ENCODE results near the gene CCNT2.

Gene CCNT2

DNA sequence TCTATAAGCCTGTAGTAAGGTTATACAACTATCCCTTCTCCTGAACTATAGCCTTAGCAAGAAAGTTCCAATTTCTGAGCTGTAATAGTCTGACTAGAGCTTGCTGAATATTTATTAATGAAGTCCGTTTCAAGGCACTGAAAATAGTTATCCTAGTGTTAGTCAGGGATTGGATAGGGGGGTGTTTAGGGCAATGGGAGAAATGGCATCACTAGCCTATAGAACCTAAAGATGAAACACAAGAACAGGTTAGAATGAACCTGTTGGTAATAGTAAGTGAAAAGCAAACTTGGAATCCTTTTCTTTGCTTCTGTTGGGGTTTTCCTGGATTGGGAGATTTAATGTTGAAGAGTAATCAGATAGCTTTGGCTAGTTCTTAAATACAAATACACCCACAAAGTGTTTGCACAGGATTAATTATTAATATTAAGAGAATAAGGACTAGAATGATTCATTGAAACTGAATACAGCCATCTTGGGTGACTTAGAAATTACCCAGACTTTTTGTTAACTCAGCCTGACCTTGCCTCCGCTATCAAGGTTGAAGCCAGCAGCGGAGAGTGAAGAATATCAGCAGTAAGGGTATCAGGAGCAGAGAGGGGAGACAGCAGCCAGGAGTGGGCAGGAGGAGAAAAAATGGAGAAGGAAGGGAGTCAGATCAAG lies 14.4 kb downstream of the CCNT2 start:
- Histone ChIP-seq H3K36me3 (ENCODE audit: insufficient read depth, low read length) (peaks cover 40% of the 10 kb centered on the region), H3K27me3 (ENCODE audit: insufficient read depth, low read length) (no peaks in the 10 kb centered on the region), H3K4me1 (ENCODE audit: insufficient read depth, low read length) (no peaks in the 10 kb centered on the region), H2AFZ (ENCODE audit: low read depth, low read length) (no peak overlapping the region), H3K9me3 (ENCODE audit: low read length) (no peaks in the 10 kb centered on the region), H3K4me3 (ENCODE audit: low read length) (no peak overlapping the region)

DNA sequence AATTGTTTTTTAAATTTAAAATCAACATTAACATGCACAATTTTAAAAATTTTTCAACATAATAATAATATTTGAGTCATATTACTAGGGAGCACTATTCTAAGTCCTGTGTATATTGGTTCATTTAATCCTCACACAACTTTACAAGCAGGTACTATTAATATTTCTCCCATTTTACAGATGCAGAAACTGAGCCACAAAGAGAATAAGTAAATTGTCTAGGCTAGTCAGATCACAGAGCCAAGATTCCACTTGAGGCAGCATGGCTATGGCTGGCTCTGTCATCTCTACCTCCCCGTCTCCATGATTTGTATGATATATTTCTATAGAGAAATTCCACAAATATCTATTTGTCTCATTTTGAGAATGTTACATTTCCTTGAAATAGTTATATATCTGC lies 15.1 kb downstream of the CCNT2 start:
- Histone ChIP-seq H3K27me3 (ENCODE audit: insufficient read depth, low read length) (no peaks in the 10 kb centered on the region), H3K4me3 (ENCODE audit: low read length) (no peak overlapping the region), H3K4me1 (ENCODE audit: insufficient read depth, low read length) (no peaks in the 10 kb centered on the region), H3K36me3 (ENCODE audit: insufficient read depth, low read length) (peaks cover 46% of the 10 kb centered on the region), H3K9me3 (ENCODE audit: low read length) (no peaks in the 10 kb centered on the region), H2AFZ (ENCODE audit: low read depth, low read length) (no peak overlapping the region)

DNA sequence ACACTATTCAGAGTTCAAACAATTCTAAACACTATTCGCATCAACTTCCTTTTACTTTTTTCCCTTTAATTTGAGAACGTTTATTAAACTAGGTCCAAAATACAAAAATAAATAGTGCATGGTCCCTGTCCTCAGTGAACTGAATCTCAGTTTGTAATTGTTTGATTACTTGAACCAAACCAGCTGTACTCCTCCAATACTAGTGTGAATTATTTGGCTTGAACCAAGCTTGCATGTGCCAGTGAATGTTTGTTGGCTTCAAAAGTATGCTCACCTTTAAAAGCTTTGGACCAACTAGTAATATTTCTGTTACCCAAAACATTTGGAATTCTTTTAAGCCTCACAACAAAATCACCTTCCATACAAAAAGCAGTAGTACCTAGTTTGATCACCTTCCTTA lies 15.5 kb downstream of the CCNT2 start:
- Histone ChIP-seq H2AFZ (ENCODE audit: low read depth, low read length) (no peak overlapping the region), H3K9me3 (ENCODE audit: low read length) (no peaks in the 10 kb centered on the region), H3K36me3 (ENCODE audit: insufficient read depth, low read length) (peaks cover 50% of the 10 kb centered on the region)

DNA sequence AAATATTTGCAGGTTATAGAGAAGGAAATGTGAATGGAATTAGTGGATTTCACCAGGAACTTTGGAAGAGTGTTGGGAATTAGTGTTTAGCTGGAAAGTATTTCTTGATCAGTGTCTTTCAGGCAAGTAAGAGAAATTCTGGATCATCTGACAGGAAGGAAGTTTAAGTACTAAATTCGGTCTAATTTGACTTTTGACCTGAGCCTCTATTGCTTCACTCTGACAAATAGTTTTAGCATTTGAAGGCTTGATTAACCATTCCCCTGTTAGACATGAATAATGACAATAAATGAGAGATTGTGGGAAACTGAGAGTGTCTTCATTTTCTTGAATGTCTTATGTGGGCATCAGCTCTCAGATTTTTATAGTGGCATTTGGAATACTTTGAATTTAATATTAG lies 16.0 kb downstream of the CCNT2 start:
- Histone ChIP-seq H3K36me3 (ENCODE audit: insufficient read depth, low read length) (peaks cover 53% of the 10 kb centered on the region), H2AFZ (ENCODE audit: low read depth, low read length) (no peak overlapping the region), H3K9me3 (ENCODE audit: low read length) (no peaks in the 10 kb centered on the region), H3K27me3 (ENCODE audit: insufficient read depth, low read length) (no peaks in the 10 kb centered on the region), H3K4me3 (ENCODE audit: low read length) (no peak overlapping the region), H3K4me1 (ENCODE audit: insufficient read depth, low read length) (no peaks in the 10 kb centered on the region)

More for the DNA sequence above, 15.5 kb downstream of the CCNT2 start:
- no peak overlapping the region for H3K4me3 ChIP-seq (ENCODE audit: low read length)
- no peaks in the 10 kb centered on the region for H3K4me1 ChIP-seq (ENCODE audit: insufficient read depth, low read length)
- no peaks in the 10 kb centered on the region for H3K27me3 ChIP-seq (ENCODE audit: insufficient read depth, low read length)

DNA sequence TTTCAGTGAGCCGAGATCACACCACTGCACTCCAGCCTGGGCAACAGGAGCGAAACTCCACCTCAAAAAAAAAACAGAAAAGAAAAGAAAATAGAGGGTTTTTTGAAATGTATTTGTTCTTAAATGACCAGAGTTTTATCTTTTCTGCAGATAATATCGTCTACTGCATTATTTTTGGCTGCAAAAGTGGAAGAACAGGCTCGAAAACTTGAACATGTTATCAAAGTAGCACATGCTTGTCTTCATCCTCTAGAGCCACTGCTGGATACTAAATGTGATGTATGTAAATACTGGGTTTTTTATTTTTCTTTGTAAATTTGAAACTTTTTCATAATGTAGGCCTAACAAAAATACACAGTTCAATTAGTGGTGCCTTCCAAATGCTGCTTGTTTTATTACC lies 18.1 kb downstream of the CCNT2 start:
- Histone ChIP-seq H3K36me3 (ENCODE audit: insufficient read depth, low read length) (peaks cover 60% of the 10 kb centered on the region), H3K4me1 (ENCODE audit: insufficient read depth, low read length) (no peaks in the 10 kb centered on the region), H3K4me3 (ENCODE audit: low read length) (no peak overlapping the region), H2AFZ (ENCODE audit: low read depth, low read length) (no peak overlapping the region), H3K9me3 (ENCODE audit: low read length) (no peaks in the 10 kb centered on the region), H3K27me3 (ENCODE audit: insufficient read depth, low read length) (no peaks in the 10 kb centered on the region)

DNA sequence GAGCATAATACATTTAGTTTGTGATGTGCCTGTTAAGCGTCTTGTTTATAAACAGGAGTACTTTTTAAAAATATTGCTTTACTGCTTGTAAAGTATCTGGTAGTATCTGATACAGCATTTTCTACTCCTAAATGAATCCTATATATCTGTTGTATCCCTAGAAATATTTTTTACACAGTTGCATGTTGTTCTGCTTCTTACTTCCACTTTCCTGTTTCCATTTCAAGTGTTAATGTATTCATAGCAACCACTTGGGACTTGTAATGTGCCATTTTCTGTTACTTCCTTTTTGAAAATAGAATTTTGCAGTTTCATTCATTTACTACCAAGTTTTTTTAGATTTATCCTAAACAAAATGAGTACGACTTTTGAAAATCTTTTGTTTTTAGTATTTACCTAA lies 24.9 kb downstream of the CCNT2 start:
- H3K36me3 ChIP-seq (ENCODE audit: insufficient read depth, low read length): peaks cover 87% of the 10 kb centered on the region
- H3K4me3 ChIP-seq (ENCODE audit: low read length): no peak overlapping the region
- no peaks in the 10 kb centered on the region for H3K9me3 ChIP-seq (ENCODE audit: low read length)
- H2AFZ ChIP-seq (ENCODE audit: low read depth, low read length): no peak overlapping the region
- no peaks in the 10 kb centered on the region for H3K27me3 ChIP-seq (ENCODE audit: insufficient read depth, low read length)
- H3K4me1 ChIP-seq (ENCODE audit: insufficient read depth, low read length): no peaks in the 10 kb centered on the region

DNA sequence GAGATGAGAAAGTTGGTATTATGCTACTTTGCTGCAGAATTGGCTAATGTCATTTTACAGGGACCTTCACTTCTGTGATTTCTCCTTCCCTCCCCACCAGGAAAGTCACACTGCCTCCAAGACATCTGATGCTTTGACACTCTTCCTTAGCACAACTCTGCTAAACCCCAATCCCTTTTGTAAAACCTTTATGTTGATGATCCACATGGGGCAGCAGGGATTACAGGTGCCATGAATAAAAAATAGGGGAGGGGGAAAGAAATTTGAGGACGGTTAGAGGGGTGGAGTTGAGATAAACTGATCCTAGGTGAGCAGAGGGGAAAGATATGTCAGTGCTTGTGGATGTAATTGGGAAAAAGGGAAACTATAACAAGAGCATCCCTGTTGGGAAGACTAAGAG lies 26.4 kb downstream of the CCNT2 start:
- Histone ChIP-seq H3K27me3 (ENCODE audit: insufficient read depth, low read length) (no peaks in the 10 kb centered on the region), H3K9me3 (ENCODE audit: low read length) (no peaks in the 10 kb centered on the region), H3K36me3 (ENCODE audit: insufficient read depth, low read length) (peaks cover 86% of the 10 kb centered on the region), H2AFZ (ENCODE audit: low read depth, low read length) (no peak overlapping the region), H3K4me3 (ENCODE audit: low read length) (no peak overlapping the region), H3K4me1 (ENCODE audit: insufficient read depth, low read length) (no peaks in the 10 kb centered on the region)

DNA sequence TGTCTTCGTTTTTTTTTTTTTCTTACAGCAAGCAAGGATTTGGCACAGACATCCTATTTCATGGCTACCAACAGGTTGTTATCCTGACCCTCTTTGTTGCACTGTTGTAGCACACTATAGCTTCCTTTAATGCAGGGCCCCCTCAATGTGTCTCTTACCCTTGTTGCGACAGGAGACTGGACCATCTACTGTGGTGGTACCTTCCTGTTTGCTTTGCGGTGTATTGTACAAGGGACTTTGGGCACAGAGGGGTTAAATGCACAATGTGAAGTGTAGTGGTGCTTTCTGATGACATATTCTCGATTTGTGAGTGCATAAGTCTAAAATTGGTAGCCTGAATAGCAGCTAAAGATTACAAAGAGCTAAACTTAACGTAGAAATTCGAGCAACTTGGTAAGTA lies 27.5 kb downstream of the CCNT2 start:
- peaks cover 86% of the 10 kb centered on the region for H3K36me3 ChIP-seq (ENCODE audit: insufficient read depth, low read length)

DNA sequence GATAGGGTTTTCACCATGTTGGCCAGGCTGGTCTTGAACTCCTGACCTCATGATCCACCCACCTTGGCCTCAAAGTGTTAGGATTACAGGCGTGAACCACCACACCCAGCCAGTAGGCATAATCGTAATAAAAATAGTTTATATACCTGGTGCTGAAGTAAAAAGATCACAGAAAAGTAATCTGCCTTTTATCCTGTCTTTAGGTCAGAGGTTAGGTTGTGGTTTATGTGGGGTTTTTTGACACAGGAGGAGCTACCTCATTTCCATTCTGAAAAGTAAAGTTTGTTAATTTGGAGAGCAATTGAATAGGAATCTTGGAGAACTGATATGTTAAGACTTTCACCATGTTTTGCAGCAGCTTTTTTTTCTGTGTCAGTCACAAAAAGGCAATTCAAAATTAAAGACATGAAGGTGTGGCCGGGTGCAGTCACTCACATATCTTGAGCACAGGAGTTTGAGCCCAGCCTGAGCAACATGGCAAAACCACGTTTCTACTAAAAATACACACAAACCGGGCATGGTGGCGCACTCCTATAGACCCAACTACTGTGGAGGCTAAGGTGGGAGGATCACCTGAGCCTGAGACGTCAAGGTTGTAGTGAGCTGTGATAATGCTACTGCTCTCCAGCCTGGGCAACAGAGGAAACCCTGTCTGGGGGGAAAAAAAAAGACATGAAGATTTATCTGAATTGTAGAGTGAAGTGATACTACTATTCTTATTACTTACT lies 31.5 kb downstream of the CCNT2 start:
- no peaks in the 10 kb centered on the region for H3K4me1 ChIP-seq (ENCODE audit: insufficient read depth, low read length)
- no peaks in the 10 kb centered on the region for H3K27me3 ChIP-seq (ENCODE audit: insufficient read depth, low read length)
- peaks cover 87% of the 10 kb centered on the region for H3K36me3 ChIP-seq (ENCODE audit: insufficient read depth, low read length)
- peaks cover 2% of the 10 kb centered on the region for H3K9me3 ChIP-seq (ENCODE audit: low read length)
- H2AFZ ChIP-seq (ENCODE audit: low read depth, low read length): no peak overlapping the region
- H3K4me3 ChIP-seq (ENCODE audit: low read length): no peak overlapping the region

More for the DNA sequence above, 27.5 kb downstream of the CCNT2 start:
- Histone ChIP-seq H3K4me3 (ENCODE audit: low read length) (no peak overlapping the region), H2AFZ (ENCODE audit: low read depth, low read length) (no peak overlapping the region), H3K4me1 (ENCODE audit: insufficient read depth, low read length) (no peaks in the 10 kb centered on the region), H3K9me3 (ENCODE audit: low read length) (peaks cover 2% of the 10 kb centered on the region), H3K27me3 (ENCODE audit: insufficient read depth, low read length) (no peaks in the 10 kb centered on the region)

DNA sequence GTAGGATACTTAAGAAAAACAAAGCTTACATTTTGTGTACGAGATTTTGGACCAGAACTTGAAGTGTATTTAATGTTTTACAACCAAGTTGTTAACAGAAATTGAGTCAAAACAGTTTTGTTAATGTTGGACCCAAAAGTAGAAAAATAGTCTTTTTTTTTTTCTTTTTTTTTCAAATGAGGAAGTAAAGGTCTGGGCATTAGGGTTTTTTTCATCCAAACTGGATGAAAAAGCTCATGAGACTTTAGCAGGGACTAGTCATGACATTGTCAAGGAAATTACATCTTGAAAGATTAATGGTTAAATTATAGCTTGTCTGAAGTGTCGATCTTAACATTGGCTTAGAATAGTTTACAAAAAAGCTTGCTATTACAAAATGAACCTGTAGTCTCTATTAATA lies 32.3 kb downstream of the CCNT2 start:
- Histone ChIP-seq H3K27me3 (ENCODE audit: insufficient read depth, low read length) (no peaks in the 10 kb centered on the region), H3K36me3 (ENCODE audit: insufficient read depth, low read length) (peaks cover 87% of the 10 kb centered on the region)

DNA sequence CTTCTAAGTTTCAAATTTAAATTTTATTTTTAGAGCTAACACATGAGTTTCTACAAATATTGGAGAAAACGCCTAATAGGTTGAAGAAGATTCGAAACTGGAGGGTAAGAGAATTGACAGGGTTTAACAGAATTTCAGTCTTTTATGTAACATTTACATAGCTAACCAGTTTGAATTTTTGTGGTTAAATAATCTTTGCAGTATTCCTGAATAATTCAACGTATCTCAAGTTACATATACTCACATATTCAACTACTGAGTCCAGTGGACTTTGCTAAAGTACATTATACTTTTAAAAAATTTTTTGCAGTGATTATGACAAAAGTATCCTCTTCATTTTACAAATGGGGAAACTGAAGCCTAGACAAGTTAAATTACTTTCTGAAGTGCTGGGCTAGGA lies 34.0 kb downstream of the CCNT2 start:
- no peak overlapping the region for H2AFZ ChIP-seq (ENCODE audit: low read depth, low read length)
- H3K36me3 ChIP-seq (ENCODE audit: insufficient read depth, low read length): peaks cover 89% of the 10 kb centered on the region
- no peaks in the 10 kb centered on the region for H3K4me1 ChIP-seq (ENCODE audit: insufficient read depth, low read length)
- H3K27me3 ChIP-seq (ENCODE audit: insufficient read depth, low read length): no peaks in the 10 kb centered on the region
- H3K9me3 ChIP-seq (ENCODE audit: low read length): peaks cover 2% of the 10 kb centered on the region
- no peak overlapping the region for H3K4me3 ChIP-seq (ENCODE audit: low read length)

More for the DNA sequence above, 32.3 kb downstream of the CCNT2 start:
- Histone ChIP-seq H3K4me3 (ENCODE audit: low read length) (no peak overlapping the region), H2AFZ (ENCODE audit: low read depth, low read length) (no peak overlapping the region), H3K9me3 (ENCODE audit: low read length) (peaks cover 2% of the 10 kb centered on the region), H3K4me1 (ENCODE audit: insufficient read depth, low read length) (no peaks in the 10 kb centered on the region)

DNA sequence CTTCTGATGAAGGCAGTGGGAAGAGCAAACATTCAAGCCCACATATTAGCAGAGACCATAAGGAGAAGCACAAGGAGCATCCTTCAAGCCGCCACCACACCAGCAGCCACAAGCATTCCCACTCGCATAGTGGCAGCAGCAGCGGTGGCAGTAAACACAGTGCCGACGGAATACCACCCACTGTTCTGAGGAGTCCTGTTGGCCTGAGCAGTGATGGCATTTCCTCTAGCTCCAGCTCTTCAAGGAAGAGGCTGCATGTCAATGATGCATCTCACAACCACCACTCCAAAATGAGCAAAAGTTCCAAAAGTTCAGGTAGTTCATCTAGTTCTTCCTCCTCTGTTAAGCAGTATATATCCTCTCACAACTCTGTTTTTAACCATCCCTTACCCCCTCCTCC lies 35.4 kb downstream of the CCNT2 start:
- Histone ChIP-seq H3K36me3 (ENCODE audit: insufficient read depth, low read length) (peaks cover 81% of the 10 kb centered on the region), H3K4me3 (ENCODE audit: low read length) (no peak overlapping the region), H3K4me1 (ENCODE audit: insufficient read depth, low read length) (no peaks in the 10 kb centered on the region), H3K27me3 (ENCODE audit: insufficient read depth, low read length) (no peaks in the 10 kb centered on the region), H3K9me3 (ENCODE audit: low read length) (peaks cover 2% of the 10 kb centered on the region), H2AFZ (ENCODE audit: low read depth, low read length) (no peak overlapping the region)

DNA sequence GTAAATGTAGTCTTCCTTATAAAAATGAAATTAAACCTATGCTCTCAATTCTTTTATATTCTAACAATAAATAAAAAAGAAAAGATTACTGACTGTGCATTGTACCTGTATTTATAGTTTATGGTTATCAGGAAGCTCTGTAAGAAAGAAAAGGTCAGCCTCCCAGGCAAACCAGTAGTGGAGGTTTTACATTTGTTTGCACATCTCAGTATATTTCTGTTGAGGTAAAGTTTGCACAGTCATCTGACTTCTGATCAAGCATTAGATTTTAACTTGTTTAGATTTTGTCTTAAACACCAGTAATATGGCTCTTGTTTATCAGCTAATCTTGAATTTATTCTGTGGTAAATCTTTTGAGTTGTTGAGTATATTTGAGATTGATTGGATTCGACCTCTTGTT lies 37.1 kb downstream of the CCNT2 start:
- Histone ChIP-seq H3K36me3 (ENCODE audit: insufficient read depth, low read length) (peaks cover 66% of the 10 kb centered on the region), H2AFZ (ENCODE audit: low read depth, low read length) (no peak overlapping the region), H3K9me3 (ENCODE audit: low read length) (no peaks in the 10 kb centered on the region), H3K4me3 (ENCODE audit: low read length) (no peak overlapping the region), H3K27me3 (ENCODE audit: insufficient read depth, low read length) (no peaks in the 10 kb centered on the region), H3K4me1 (ENCODE audit: insufficient read depth, low read length) (no peaks in the 10 kb centered on the region)

All from neuron (in vitro differentiated cells).